ENCODE results near the gene SPNS2. TPM values are rescaled to one million over a fixed set of nuclear protein-coding genes. Genes with fewer than 3 reads are reported as not detected.

Gene SPNS2
- total RNA-seq, 1 experiment from 2014 or later, result 33.8 TPM

- BruUV-seq (replicated peaks), result no TSS peak
- ChIA-PET POLR2A (ENCODE audit: unreplicated experiment) (no interaction called here), CTCF (no interaction called here)
- Histone ChIP-seq H3K9me3 (ENCODE audit: insufficient read depth, low read depth) (no peaks in the 10 kb centered on the region), H3K4me3 (no peak overlapping the region), H3K79me2 (ENCODE audit: low read depth) (no peaks in the 10 kb centered on the region), H4K20me1 (ENCODE audit: insufficient read depth) (peaks cover 58% of the 10 kb centered on the region), H2AFZ (no peak overlapping the region), H3K4me1 (replicated peaks; ENCODE audit: insufficient read depth) (no peaks in the 10 kb centered on the region), H3K4me2 (no peak overlapping the region), H3F3A (ENCODE audit: insufficient read depth, low read depth) (peaks cover 91% of the 10 kb centered on the region), H3K27me3 (ENCODE audit: insufficient read depth, low read depth) (no peaks in the 10 kb centered on the region), H3K9me2 (ENCODE audit: insufficient read depth) (no peaks in the 10 kb centered on the region), H3K27ac (0 out of 2 replicates have a peak overlapping the region, but pooled peaks have one; percentile 26), H3K36me3 (ENCODE audit: low read depth) (peaks cover 29% of the 10 kb centered on the region; the same call in 1 of the 2 replicates)
- TF ChIP-seq EZH2 (IDR thresholded peaks at IDR 0.05; ENCODE audit: low read depth) (no peak), CTCF (conservative IDR thresholded peaks at IDR 0.05) (no peak; the same call in 1 of the 2 replicates)
- intact Hi-C loops (cut with micrococcal nuclease; ENCODE audit: unreplicated experiment), result loop anchor here (5.0 kb wide), 1 partner anchor 119 kb away; no protein-coding TSS in a partner anchor
- no peak for DNase-seq
These were observed 42.8 kb downstream of the SPNS2 start for GRCh38 chr17:4541328-4542002.

DNA sequence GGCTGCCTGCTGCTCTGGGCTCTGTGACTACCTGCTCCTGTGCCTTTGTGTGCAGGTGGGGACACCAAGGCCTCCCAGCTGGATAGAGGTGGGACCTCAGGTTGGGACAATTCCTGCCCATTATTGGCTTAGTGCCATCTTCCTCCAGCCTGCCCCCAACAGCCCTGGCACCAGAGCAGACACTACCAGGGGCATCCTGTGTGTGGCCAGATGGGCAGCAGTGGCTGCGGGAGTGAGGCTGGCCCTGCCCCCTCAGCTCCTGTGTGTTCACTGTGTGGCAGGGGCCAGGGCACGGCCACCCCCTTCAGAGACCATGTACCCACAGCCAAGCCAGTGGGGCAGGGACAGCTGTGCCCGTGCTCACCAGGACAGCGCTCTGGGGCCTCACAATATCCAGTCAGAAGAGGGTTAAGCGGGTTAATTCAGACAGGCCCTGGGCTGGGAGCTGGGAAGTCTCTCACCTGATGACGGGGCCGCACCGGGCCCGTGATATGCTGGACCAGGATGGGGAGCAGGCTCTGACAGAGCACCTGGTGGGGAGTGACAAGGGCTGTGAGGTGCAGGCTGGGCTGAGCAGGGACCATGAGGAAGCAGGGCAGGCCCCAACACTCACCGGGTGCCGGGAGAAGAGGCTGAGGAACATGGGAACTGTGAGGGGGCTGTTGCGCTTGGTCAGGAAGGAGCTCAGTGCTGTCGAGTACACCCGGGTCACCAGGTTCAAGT lies 43.5 kb downstream of the SPNS2 start:
- ChIA-PET POLR2A (ENCODE audit: unreplicated experiment) (no interaction called here), CTCF (interaction anchor here (0.7 kb wide), 1 partner anchor 203 kb away, joined by 3 read pairs; no protein-coding TSS in a partner anchor)
- intact Hi-C loops (cut with micrococcal nuclease; ENCODE audit: unreplicated experiment), result loop anchor here (5.0 kb wide), 1 partner anchor 120 kb away; no protein-coding TSS in a partner anchor
- Histone ChIP-seq H3K27ac (0 out of 2 replicates have a peak overlapping the region, but pooled peaks have one; percentile 19), H3K4me3 (no peak overlapping the region), H3K4me2 (no peak overlapping the region), H2AFZ (no peak overlapping the region), H3K9me3 (ENCODE audit: insufficient read depth, low read depth) (no peaks in the 10 kb centered on the region), H4K20me1 (ENCODE audit: insufficient read depth) (peaks cover 52% of the 10 kb centered on the region), H3K79me2 (ENCODE audit: low read depth) (no peaks in the 10 kb centered on the region), H3K27me3 (ENCODE audit: insufficient read depth, low read depth) (no peaks in the 10 kb centered on the region), H3F3A (ENCODE audit: insufficient read depth, low read depth) (peaks cover 86% of the 10 kb centered on the region), H3K36me3 (ENCODE audit: low read depth) (peaks cover 29% of the 10 kb centered on the region; the same call in 1 of the 2 replicates), H3K4me1 (replicated peaks; ENCODE audit: insufficient read depth) (no peaks in the 10 kb centered on the region), H3K9me2 (ENCODE audit: insufficient read depth) (no peaks in the 10 kb centered on the region)
- DNase-seq, result no peak
- TF ChIP-seq CTCF (conservative IDR thresholded peaks at IDR 0.05) (no peak), EZH2 (IDR thresholded peaks at IDR 0.05; ENCODE audit: low read depth) (no peak)
- BruUV-seq (replicated peaks), result no TSS peak

GRCh38 chr17:4542726-4543191 lies 44.1 kb downstream of the SPNS2 start:
- H3F3A ChIP-seq (ENCODE audit: insufficient read depth, low read depth), result peaks cover 80% of the 10 kb centered on the region
- no peaks in the 10 kb centered on the region for H3K79me2 ChIP-seq (ENCODE audit: low read depth)
- ChIA-PET CTCF (interaction anchor here (0.7 kb wide), 1 partner anchor 203 kb away, joined by 3 read pairs; no protein-coding TSS in a partner anchor), POLR2A (ENCODE audit: unreplicated experiment) (no interaction called here)
- H3K36me3 ChIP-seq (ENCODE audit: low read depth), result peaks cover 27% of the 10 kb centered on the region; the same call in 1 of the 2 replicates
- peak overlapping the region; percentile 2; the same call in 1 of the 2 replicates for H3K27ac ChIP-seq
- H2AFZ ChIP-seq, result no peak overlapping the region
- H3K4me1 ChIP-seq (replicated peaks; ENCODE audit: insufficient read depth), result no peaks in the 10 kb centered on the region
- H3K27me3 ChIP-seq (ENCODE audit: insufficient read depth, low read depth), result no peaks in the 10 kb centered on the region
- no peaks in the 10 kb centered on the region for H3K9me3 ChIP-seq (ENCODE audit: insufficient read depth, low read depth)
- H3K4me3 ChIP-seq, result no peak overlapping the region
- peaks cover 50% of the 10 kb centered on the region for H4K20me1 ChIP-seq (ENCODE audit: insufficient read depth)
- intact Hi-C loops (cut with micrococcal nuclease; ENCODE audit: unreplicated experiment), result loop anchor here (5.0 kb wide), 1 partner anchor 120 kb away; no protein-coding TSS in a partner anchor
- H3K4me2 ChIP-seq, result no peak overlapping the region
- no peaks in the 10 kb centered on the region for H3K9me2 ChIP-seq (ENCODE audit: insufficient read depth)
- TF ChIP-seq CTCF (conservative IDR thresholded peaks at IDR 0.05) (no peak), EZH2 (IDR thresholded peaks at IDR 0.05; ENCODE audit: low read depth) (no peak)
- DNase-seq, result no peak
- BruUV-seq (replicated peaks), result no TSS peak

Measured in PC-9 (cell line).